IMR-90 (cell line): ENCODE data around the gene WNT2B. TPM values are rescaled to one million over a fixed set of nuclear protein-coding genes. Genes with fewer than 3 reads are reported as not detected.

Experiments used
- ATAC-seq: fragments of 200-7000 bp; cut with Tn5 transposase; 2 replicates; pipeline ENCODE4 v1.9.1; 2020; ENCODE audit warnings: low read depth, mild to moderate bottlenecking, moderate library complexity
- BruUV-seq: library from RNA; stranded (reverse); fragments of 400-500 nt; replicated peaks from 2 replicates; lab custom pipeline; 2021; lab: Mats Ljungman, UMichigan
- CTCF ChIA-PET: fragments of 300-600 bp; formaldehyde crosslinking; extraction: SDS; loops from one replicate; lab custom pipeline; 2021; ENCODE audit warnings: antibody characterized with exemption; lab: Yijun Ruan, JAX
- POLR2A ChIA-PET: fragments of 300-600 bp; sonication (Branson Sonifier 250); formaldehyde crosslinking; loops from one replicate; lab custom pipeline; 2022; ENCODE audit warnings: antibody characterized with exemption; ENCODE audit not compliant: unreplicated experiment; lab: Charles Lee
- DNase-seq: peaks from one replicate; pipeline ENCODE4 v3.0.0; 2013
- H2AFZ ChIP-seq: replicated peaks from 2 replicates; pipeline ENCODE3; 2013; ENCODE audit warnings: low read length, mild to moderate bottlenecking; ENCODE audit not compliant: poor library complexity
- H2AK5ac ChIP-seq: 2 replicates; pipeline ENCODE4 v1.6.1; 2013; ENCODE audit warnings: low read depth, low read length, inconsistent platforms
- H2AK9ac ChIP-seq: replicated peaks from 2 replicates; pipeline ENCODE3; 2013; ENCODE audit warnings: mild to moderate bottlenecking, low read depth, low read length, moderate library complexity; ENCODE audit not compliant: poor library complexity
- H2BK120ac ChIP-seq: 2 replicates; pipeline ENCODE4 v1.6.1; 2013; ENCODE audit warnings: low read depth, low read length, inconsistent platforms
- H2BK15ac ChIP-seq: 3 replicates; pipeline ENCODE4 v1.6.1; 2013; ENCODE audit warnings: low read depth, low read length, inconsistent platforms
- H2BK20ac ChIP-seq: 2 replicates; pipeline ENCODE4 v1.6.1; 2013; ENCODE audit warnings: low read depth, mild to moderate bottlenecking, inconsistent platforms, low read length, moderate library complexity
- H2BK5ac ChIP-seq: 2 replicates; pipeline ENCODE4 v1.6.1; 2013; ENCODE audit warnings: mild to moderate bottlenecking, low read depth, low read length, inconsistent platforms; ENCODE audit not compliant: poor library complexity, severe bottlenecking
- H3K14ac ChIP-seq: replicated peaks from 2 replicates; pipeline ENCODE4 v1.6.1; 2013; ENCODE audit warnings: low read depth, low read length, inconsistent platforms
- H3K18ac ChIP-seq: 2 replicates; pipeline ENCODE4 v1.6.1; 2013; ENCODE audit warnings: low read depth, low read length, control low read depth
- H3K23ac ChIP-seq: 2 replicates; pipeline ENCODE4 v1.6.1; 2013; ENCODE audit warnings: low read depth, low read length, inconsistent platforms
- H3K27ac ChIP-seq: 2 replicates; pipeline ENCODE4 v1.5.1; 2013; ENCODE audit warnings: mild to moderate bottlenecking, control low read depth, low read length; ENCODE audit not compliant: insufficient read depth
- H3K27me3 ChIP-seq: 2 replicates; pipeline ENCODE4 v1.6.1; 2013; ENCODE audit warnings: low read length; ENCODE audit not compliant: control insufficient read depth, insufficient read depth
- H3K36me3 ChIP-seq: 2 replicates; pipeline ENCODE4 v1.6.1; 2013; ENCODE audit warnings: low read length, mixed read lengths; ENCODE audit not compliant: control insufficient read depth, insufficient read depth
- H3K4ac ChIP-seq: 2 replicates; pipeline ENCODE4 v1.6.1; 2013; ENCODE audit warnings: low read depth, low read length, inconsistent platforms
- H3K4me1 ChIP-seq: 2 replicates; pipeline ENCODE4 v1.6.1; 2013; ENCODE audit warnings: low read length, mixed read lengths; ENCODE audit not compliant: control insufficient read depth, insufficient read depth
- H3K4me2 ChIP-seq: 2 replicates; pipeline ENCODE4 v1.6.1; 2013; ENCODE audit warnings: low read depth, mild to moderate bottlenecking, control low read depth, low read length, moderate library complexity
- H3K4me3 ChIP-seq: 2 replicates; pipeline ENCODE4 v1.5.1; 2013; ENCODE audit warnings: low read depth, mild to moderate bottlenecking, control low read depth, low read length, moderate library complexity; ENCODE audit not compliant: insufficient read depth
- H3K56ac ChIP-seq: 2 replicates; pipeline ENCODE4 v1.6.1; 2013; ENCODE audit warnings: low read length, inconsistent platforms; ENCODE audit not compliant: insufficient read depth; ENCODE audit errors: extremely low read depth
- H3K79me1 ChIP-seq, 2 experiments: 2 replicates each; pipeline ENCODE4 v1.6.1; 2013; ENCODE audit warnings: low read length in 2 of 2, inconsistent platforms in 1 of 2, low read depth in 1 of 2
- H3K9ac ChIP-seq: 2 replicates; pipeline ENCODE4 v1.6.1; 2013; ENCODE audit warnings: low read depth, low read length, control low read depth
- H3K9me1 ChIP-seq: 2 replicates; pipeline ENCODE4 v1.6.1; 2013; ENCODE audit warnings: low read length, inconsistent platforms; ENCODE audit not compliant: insufficient read depth
- H3K9me3 ChIP-seq: 2 replicates; pipeline ENCODE4 v1.6.1; 2013; ENCODE audit warnings: low read length; ENCODE audit not compliant: control insufficient read depth, insufficient read depth
- H4K20me1 ChIP-seq: 2 replicates; pipeline ENCODE4 v1.6.1; 2013; ENCODE audit warnings: low read length, inconsistent platforms; ENCODE audit not compliant: insufficient read depth
- H4K5ac ChIP-seq: 2 replicates; pipeline ENCODE4 v1.6.1; 2013; ENCODE audit warnings: mild to moderate bottlenecking, low read depth, low read length, control low read depth
- H4K8ac ChIP-seq, 2 experiments: 2 replicates each; pipeline ENCODE4 v1.6.1; 2013; ENCODE audit warnings: low read depth in 2 of 2, low read length in 2 of 2, control low read depth in 1 of 2, inconsistent platforms in 1 of 2
- H4K91ac ChIP-seq: 2 replicates; pipeline ENCODE4 v1.6.1; 2013; ENCODE audit warnings: low read depth, low read length, inconsistent platforms; ENCODE audit not compliant: insufficient read depth
- BHLHE40 ChIP-seq: fragments of 150-350 bp; IDR thresholded peaks from 2 replicates; pipeline ENCODE4 v1.6.1; 2016; ENCODE audit warnings: mild to moderate bottlenecking, low read depth, low read length
- CHD1 ChIP-seq: IDR thresholded peaks from 2 replicates; pipeline ENCODE4 v1.6.1; 2012; ENCODE audit warnings: low read depth, low read length, improper control_type of control experiment
- CTCF ChIP-seq: conservative IDR thresholded peaks from 2 replicates; pipeline ENCODE4 v1.5.1; 2012; ENCODE audit warnings: mild to moderate bottlenecking, low read depth, low read length, improper control_type of control experiment
- ELK1 ChIP-seq: fragments of 150-350 bp; IDR thresholded peaks from 2 replicates; pipeline ENCODE4 v1.6.1; 2016; ENCODE audit warnings: low read depth, mild to moderate bottlenecking, low read length, moderate library complexity, borderline replicate concordance
- FOS ChIP-seq: fragments of 150-350 bp; IDR thresholded peaks from 2 replicates; pipeline ENCODE4 v1.6.1; 2016; ENCODE audit warnings: low read depth, low read length
- MAFK ChIP-seq: IDR thresholded peaks from 2 replicates; pipeline ENCODE4 v1.6.1; 2012; ENCODE audit warnings: low read depth, low read length, improper control_type of control experiment
- MAZ ChIP-seq: IDR thresholded peaks from 2 replicates; pipeline ENCODE4 v1.6.1; 2012; ENCODE audit warnings: low read depth, mild to moderate bottlenecking, low read length, improper control_type of control experiment, moderate library complexity, borderline replicate concordance
- MXI1 ChIP-seq: IDR thresholded peaks from 2 replicates; pipeline ENCODE4 v1.6.1; 2012; ENCODE audit warnings: low read depth, mild to moderate bottlenecking, low read length, moderate library complexity, borderline replicate concordance
- NFE2L2 ChIP-seq: fragments of 150-350 bp; IDR thresholded peaks from 2 replicates; pipeline ENCODE4 v1.6.1; 2016; ENCODE audit warnings: low read depth, mild to moderate bottlenecking, low read length
- POLR2A ChIP-seq: IDR thresholded peaks from 2 replicates; pipeline ENCODE4 v1.6.1; 2012; ENCODE audit warnings: mild to moderate bottlenecking, low read depth, low read length
- RAD21 ChIP-seq: IDR thresholded peaks from 2 replicates; pipeline ENCODE4 v1.6.1; 2012; ENCODE audit warnings: low read length, improper control_type of control experiment
- RCOR1 ChIP-seq: IDR thresholded peaks from 2 replicates; pipeline ENCODE4 v1.6.1; 2012; ENCODE audit warnings: mild to moderate bottlenecking, low read length, improper control_type of control experiment; ENCODE audit not compliant: insufficient replicate concordance
- RFX5 ChIP-seq: IDR thresholded peaks from 2 replicates; pipeline ENCODE4 v1.8.0; 2012; ENCODE audit warnings: low read depth, mild to moderate bottlenecking, low read length, moderate library complexity
- WGBS, 2 experiments: methylation state at CpG; one replicate each; pipeline versions ENCODE4 v1.1.5 to v1.1.7; 2013; ENCODE audit warnings: missing lambda C conversion rate in 2 of 2; ENCODE audit not compliant: insufficient read length in 1 of 2; ENCODE audit errors: extremely low coverage in 2 of 2; 5-methylcytosine and 5-hydroxymethylcytosine counted together
- dilution Hi-C: fragments of 300-500 bp; cut with HindIII; formaldehyde crosslinking; loops from one replicate; pipeline ENCODE4 v1.14.3; 2018; ENCODE audit warnings: low sequenced_read_pairs; ENCODE audit not compliant: unreplicated experiment
- in situ Hi-C: fragments of 300-500 bp; cut with MboI; formaldehyde crosslinking; loops from 3 replicates; pipeline ENCODE4 v1.14.3; 2019; ENCODE audit warnings: low sequenced_read_pairs, inconsistent platforms, mixed read lengths
- intact Hi-C: fragments of 100-400 bp; cut with micrococcal nuclease; formaldehyde crosslinking; loops from 2 replicates; pipeline ENCODE4 v1.10.0; 2022
- polyA plus RNA-seq, 3 experiments: library from polyadenylated mRNA; depleted of rRNA; stranded (reverse); fragments of >200 nt; gene quantifications; 2 replicates each; pipeline ENCODE4 v1.2.3, GENCODE V29; 2012; ENCODE audit warnings: low replicate concordance in 1 of 3
- total RNA-seq: library from RNA; depleted of rRNA; stranded (reverse); fragments of >200 nt; gene quantifications from 2 replicates; pipeline ENCODE4 v1.2.3, GENCODE V29; 2012

The WNT2B gene
- total and polyA plus RNA-seq, 2 of the 4 experiments (the other 2 are of a cell fraction) = 0.50 to 0.54 TPM

GRCh38 chr1:112538883-112539282 is 30.1 kb downstream of the WNT2B start:
- H4K20me1 ChIP-seq = no peaks in the 10 kb centered on the region
- ChIA-PET POLR2A (no interaction called here), CTCF (interaction anchor here (1.4 kb wide), 1 partner anchor 75 kb away, joined by 3 read pairs; no protein-coding TSS in a partner anchor)
- intact Hi-C loops (no loop called here), in situ Hi-C loops (no loop called here), dilution Hi-C loops (no loop called here)
- no peak overlapping the region for H3K14ac ChIP-seq
- no peak for TF ChIP-seq RFX5
- no peak for TF ChIP-seq FOS
- no peak for TF ChIP-seq CHD1
- no peak for TF ChIP-seq MAFK
- TF ChIP-seq POLR2A = no peak
- no peak for TF ChIP-seq ELK1
- TF ChIP-seq RAD21 = no peak
- no peak for TF ChIP-seq RCOR1
- no peak for TF ChIP-seq MXI1
- no peak for TF ChIP-seq MAZ
- TF ChIP-seq BHLHE40 = no peak
- TF ChIP-seq NFE2L2 = no peak
- no peak for TF ChIP-seq CTCF
- ATAC-seq (no peak), DNase-seq (no peak)
- H3K27ac ChIP-seq = no peak overlapping the region
- peaks cover 4% of the 10 kb centered on the region for H3K36me3 ChIP-seq
- H3K4ac ChIP-seq = no peak overlapping the region
- no peak overlapping the region for H4K8ac ChIP-seq
- H3K4me2 ChIP-seq = no peak overlapping the region
- no peak overlapping the region for H2BK15ac ChIP-seq
- no peak overlapping the region for H3K23ac ChIP-seq
- no peaks in the 10 kb centered on the region for H3K9me3 ChIP-seq
- no peak overlapping the region for H4K5ac ChIP-seq
- H3K79me1 ChIP-seq = peaks cover 0 to 7% of the 10 kb centered on the region in 2 experiments; a peak in 2 of 4 replicates
- no peak overlapping the region for H3K9ac ChIP-seq
- no peak overlapping the region for H3K18ac ChIP-seq
- no peaks in the 10 kb centered on the region for H3K27me3 ChIP-seq
- no peak overlapping the region for H2AK5ac ChIP-seq
- H2BK120ac ChIP-seq = no peak overlapping the region
- peaks cover 6% of the 10 kb centered on the region for H3K9me1 ChIP-seq
- no peak overlapping the region for H3K56ac ChIP-seq
- H2BK5ac ChIP-seq = no peak overlapping the region
- H2AFZ ChIP-seq = no peak overlapping the region
- peaks cover 2% of the 10 kb centered on the region; the same call in 1 of the 2 replicates for H3K4me1 ChIP-seq
- H2AK9ac ChIP-seq = no peak overlapping the region
- WGBS, 2 experiments = no CpG with 5 or more reads among the region's 3 CpGs
- H3K4me3 ChIP-seq = no peak overlapping the region
- H2BK20ac ChIP-seq = no peak overlapping the region
- H4K91ac ChIP-seq = no peak overlapping the region
- no TSS peak for BruUV-seq
